ENCODE results near the gene GRPEL1. TPM values are rescaled to one million over a fixed set of nuclear protein-coding genes. Genes with fewer than 3 reads are reported as not detected.

GRPEL1 gene
- total RNA-seq, 1 experiment from 2014 or later, result 46.6 TPM

GRCh38 chr4:7052313-7052712 is 15.6 kb downstream of the GRPEL1 start:
- in situ Hi-C loops (cut with HindIII; ENCODE audit: low pct_unique_long_range_greater_than_20kb, low sequenced_read_pairs), result no loop called here
- ChIA-PET POLR2A (no interaction called here), CTCF (no interaction called here)
- no peaks in the 10 kb centered on the region for H3K36me3 ChIP-seq (ENCODE audit: control insufficient read depth, insufficient read depth, low read length)
- no peaks in the 10 kb centered on the region for H3K9me3 ChIP-seq (ENCODE audit: control insufficient read depth, insufficient read depth, low read depth, low read length)
- TF ChIP-seq CTCF (IDR thresholded peaks at IDR 0.05) (no peak), TCF7L2 (IDR thresholded peaks at IDR 0.05; ENCODE audit: low read depth, low read length) (no peak), SIN3A (IDR thresholded peaks at IDR 0.05; ENCODE audit: borderline replicate concordance, insufficient read depth, low read depth, low read length) (no peak), POLR2AphosphoS5 (IDR thresholded peaks at IDR 0.05; ENCODE audit: low read depth, low read length) (no peak), REST (IDR thresholded peaks at IDR 0.05; ENCODE audit: insufficient read depth in 1 of 2, low read depth in 2 of 2, low read length in 1 of 2) (no peak)
- peaks cover 3% of the 10 kb centered on the region; the same call in 1 of the 2 replicates for H3K4me1 ChIP-seq (ENCODE audit: control insufficient read depth, insufficient read depth, low read length)
- ATAC-seq, result no peak
- no peak for DNase-seq (ENCODE audit: low read depth, low spot score)
- BruUV-seq (replicated peaks), result no TSS peak
- H3K4me3 ChIP-seq (ENCODE audit: low read depth in 2 of 2, low read length in 2 of 2), result no peak overlapping the region
- no peak overlapping the region for H3K27ac ChIP-seq (ENCODE audit: low read length)
- intact Hi-C loops (cut with micrococcal nuclease; ENCODE audit: unreplicated experiment), result no loop called here
- no peaks in the 10 kb centered on the region for H3K27me3 ChIP-seq (ENCODE audit: control insufficient read depth, insufficient read depth, low read length)

- in situ Hi-C loops (cut with HindIII; ENCODE audit: low pct_unique_long_range_greater_than_20kb, low sequenced_read_pairs) (no loop called here), intact Hi-C loops (cut with micrococcal nuclease; ENCODE audit: unreplicated experiment) (no loop called here)
- CTCF ChIA-PET, result no interaction called here
- DNase-seq (ENCODE audit: low read depth, low spot score), result no peak
- Histone ChIP-seq H3K36me3 (ENCODE audit: control insufficient read depth, insufficient read depth, low read length) (no peaks in the 10 kb centered on the region), H3K9me3 (ENCODE audit: control insufficient read depth, insufficient read depth, low read depth, low read length) (no peaks in the 10 kb centered on the region), H3K27ac (ENCODE audit: low read length) (no peak overlapping the region), H3K27me3 (ENCODE audit: control insufficient read depth, insufficient read depth, low read length) (no peaks in the 10 kb centered on the region), H3K4me3 (ENCODE audit: low read depth in 2 of 2, low read length in 2 of 2) (no peak overlapping the region), H3K4me1 (ENCODE audit: control insufficient read depth, insufficient read depth, low read length) (peaks cover 6% of the 10 kb centered on the region; the same call in 1 of the 2 replicates)
- no peak for TF ChIP-seq REST (IDR thresholded peaks at IDR 0.05; ENCODE audit: insufficient read depth in 1 of 2, low read depth in 2 of 2, low read length in 1 of 2)
- TF ChIP-seq CTCF (IDR thresholded peaks at IDR 0.05), result no peak
- no peak for TF ChIP-seq POLR2AphosphoS5 (IDR thresholded peaks at IDR 0.05; ENCODE audit: low read depth, low read length)
- no peak for TF ChIP-seq SIN3A (IDR thresholded peaks at IDR 0.05; ENCODE audit: borderline replicate concordance, insufficient read depth, low read depth, low read length)
- no peak for TF ChIP-seq TCF7L2 (IDR thresholded peaks at IDR 0.05; ENCODE audit: low read depth, low read length)
- no TSS peak for BruUV-seq (replicated peaks)
- POLR2A ChIA-PET, result no interaction called here
- ATAC-seq, result no peak
Measured at GRCh38 chr4:7051905-7052304, 16.0 kb downstream of the GRPEL1 start.
